ENCODE measurements around the gene LMCD1.

LMCD1 gene

GRCh38 chr3:8539419-8539818 is 37.8 kb downstream of the LMCD1 start:
- DNase-seq: no peak

GRCh38 chr3:8540456-8540855 is 38.8 kb downstream of the LMCD1 start:
- no peak for DNase-seq

- no peak for DNase-seq
These were observed 39.9 kb downstream of the LMCD1 start for GRCh38 chr3:8541486-8541885.

- DNase-seq: no peak
These were observed 40.8 kb downstream of the LMCD1 start for GRCh38 chr3:8542190-8543135.

GRCh38 chr3:8546609-8547008 is 45.0 kb downstream of the LMCD1 start:
- no peak for DNase-seq

GRCh38 chr3:8548502-8549275 is 47.1 kb downstream of the LMCD1 start:
- no peak for DNase-seq

GRCh38 chr3:8549354-8549753 is 47.7 kb downstream of the LMCD1 start:
- no peak for DNase-seq

- DNase-seq: no peak
These were observed 49.0 kb downstream of the LMCD1 start for GRCh38 chr3:8550611-8551010.

- DNase-seq: no peak
These were observed 50.7 kb downstream of the LMCD1 start for GRCh38 chr3:8552223-8552762.

GRCh38 chr3:8553405-8553804 is 51.8 kb downstream of the LMCD1 start:
- DNase-seq: no peak

- no peak for DNase-seq
These were observed 53.1 kb downstream of the LMCD1 start for GRCh38 chr3:8554696-8555095.

- DNase-seq: peak; percentile 19
These were observed 53.6 kb downstream of the LMCD1 start for GRCh38 chr3:8555113-8555661.

- peak; percentile 2 for DNase-seq
These were observed 54.3 kb downstream of the LMCD1 start for GRCh38 chr3:8555725-8556472.

- no peak for DNase-seq
These were observed 54.8 kb downstream of the LMCD1 start for GRCh38 chr3:8556473-8556869.

- no peak for DNase-seq
These were observed 55.7 kb downstream of the LMCD1 start for GRCh38 chr3:8557298-8557697.

GRCh38 chr3:8558645-8559044 is 57.0 kb downstream of the LMCD1 start:
- DNase-seq: no peak

GRCh38 chr3:8559351-8559750 is 57.7 kb downstream of the LMCD1 start:
- no peak for DNase-seq

GRCh38 chr3:8560366-8561007 is 58.9 kb downstream of the LMCD1 start:
- no peak for DNase-seq

- DNase-seq: no peak
These were observed 59.7 kb downstream of the LMCD1 start for GRCh38 chr3:8561370-8561769.

- no peak for DNase-seq
These were observed 60.5 kb downstream of the LMCD1 start for GRCh38 chr3:8562081-8562595.

- DNase-seq: no peak
These were observed 61.5 kb downstream of the LMCD1 start for GRCh38 chr3:8563146-8563545.

GRCh38 chr3:8563597-8563996 is 62.0 kb downstream of the LMCD1 start:
- no peak for DNase-seq

All from NCI-H1092 treated with DMSO at 0.1 percent for 48 hours (cell line).